Measurements from ENCODE around the gene STK17A.
A peak's percentile ranks its signal among the peaks of the same experiment; 100 is the strongest.

Gene STK17A

DNA sequence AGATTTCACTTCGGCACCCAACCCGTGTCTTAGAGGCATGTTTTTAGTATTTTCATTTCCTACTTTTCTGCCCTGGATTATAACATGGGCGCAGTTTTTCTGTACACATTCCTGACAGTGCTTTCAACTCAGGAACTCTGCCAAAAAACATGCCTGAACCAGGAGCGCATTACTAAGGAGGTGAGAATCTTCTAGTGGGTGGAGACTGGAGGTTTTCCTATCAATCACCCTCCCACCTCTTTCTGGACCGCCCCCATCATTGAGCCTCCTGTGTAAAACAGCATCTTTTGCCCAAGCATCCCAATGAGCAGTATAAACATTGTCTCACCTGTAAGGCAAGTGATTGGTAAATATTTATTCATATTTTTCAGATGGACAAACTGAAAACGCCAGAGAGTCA lies 53.2 kb downstream of the STK17A start:
- DNase-seq (ENCODE audit: low spot score): no peak

DNA sequence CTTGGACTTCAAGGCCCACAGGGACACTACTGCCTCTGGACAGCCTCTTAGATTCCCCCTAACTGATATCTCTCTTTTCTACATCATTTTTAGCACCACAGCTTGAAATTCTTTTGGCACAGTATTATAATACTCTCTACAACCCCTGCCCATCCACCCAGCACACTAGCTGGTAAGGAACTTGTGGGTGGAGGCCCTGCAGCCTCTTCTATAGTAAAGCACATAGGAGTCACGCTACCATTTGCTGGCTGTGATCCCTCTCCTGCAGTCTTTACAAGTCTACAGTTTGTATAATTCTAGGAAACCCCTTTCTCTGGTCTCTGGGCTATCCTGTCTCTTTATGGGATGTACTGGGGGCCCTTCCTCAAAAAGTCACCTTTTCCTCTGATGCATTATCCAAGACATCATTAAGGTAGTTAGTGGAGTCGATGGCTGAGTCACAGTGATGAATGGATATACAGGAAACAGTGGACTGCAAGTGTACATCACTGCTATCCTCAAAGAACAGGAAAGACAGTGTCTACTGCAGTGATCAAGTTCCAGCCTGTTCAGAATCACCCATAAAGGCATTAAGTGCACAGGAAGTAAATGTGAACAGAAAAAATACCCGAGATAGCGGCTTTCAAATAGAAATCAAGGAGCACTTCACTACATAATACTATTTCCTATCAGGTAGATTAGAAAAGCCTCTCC lies 54.4 kb downstream of the STK17A start:
- no peak for DNase-seq (ENCODE audit: low spot score)

DNA sequence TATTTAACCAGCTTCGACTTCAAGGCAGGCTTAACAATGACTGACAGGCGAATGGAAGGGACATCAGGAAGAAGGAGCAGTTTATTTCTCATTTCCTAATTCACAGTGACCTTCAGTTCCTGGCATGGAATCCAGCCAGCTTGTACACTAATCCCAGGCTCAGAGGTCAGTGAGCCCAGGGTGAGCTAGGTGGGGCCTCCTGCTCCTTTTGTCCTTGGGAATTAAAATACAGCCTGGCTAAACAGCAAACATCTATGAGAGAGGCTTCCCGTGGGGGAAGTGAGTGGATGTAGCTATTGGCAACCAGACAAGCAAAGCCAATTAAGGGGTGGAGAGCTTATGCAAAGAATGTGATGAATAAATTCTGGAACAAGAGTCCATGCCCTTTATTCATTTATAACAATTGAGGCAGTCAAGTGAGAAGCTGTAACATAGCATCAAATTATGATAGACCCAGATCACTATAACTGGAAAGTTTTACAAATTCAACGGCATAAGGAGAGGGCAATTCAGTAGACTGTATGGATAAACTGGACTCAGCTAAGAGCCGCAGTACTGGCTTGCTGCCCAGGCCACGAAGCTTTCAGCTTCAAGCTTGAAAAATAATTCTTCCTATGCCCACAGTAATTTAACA lies 57.1 kb downstream of the STK17A start:
- DNase-seq (ENCODE audit: low spot score): no peak

DNA sequence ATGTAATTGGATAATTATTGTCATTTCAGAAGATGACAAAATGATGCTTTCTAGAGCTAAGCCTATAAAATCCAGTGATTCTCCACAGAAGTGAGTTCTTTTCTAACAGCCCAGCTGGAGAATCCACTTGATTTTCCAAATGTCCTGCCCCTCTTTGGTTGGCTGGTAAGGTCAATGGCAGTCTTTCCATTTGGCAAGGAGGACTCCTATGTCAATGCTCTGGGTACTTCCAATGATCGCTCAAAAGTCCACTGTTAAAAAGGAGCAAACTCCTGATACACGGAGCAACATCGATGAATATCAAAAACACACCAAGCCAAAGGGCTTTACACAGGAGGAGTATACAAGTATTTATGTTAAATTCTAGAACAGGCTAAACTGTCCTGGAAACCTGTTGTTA lies 57.8 kb downstream of the STK17A start:
- no peak for DNase-seq (ENCODE audit: low spot score)

DNA sequence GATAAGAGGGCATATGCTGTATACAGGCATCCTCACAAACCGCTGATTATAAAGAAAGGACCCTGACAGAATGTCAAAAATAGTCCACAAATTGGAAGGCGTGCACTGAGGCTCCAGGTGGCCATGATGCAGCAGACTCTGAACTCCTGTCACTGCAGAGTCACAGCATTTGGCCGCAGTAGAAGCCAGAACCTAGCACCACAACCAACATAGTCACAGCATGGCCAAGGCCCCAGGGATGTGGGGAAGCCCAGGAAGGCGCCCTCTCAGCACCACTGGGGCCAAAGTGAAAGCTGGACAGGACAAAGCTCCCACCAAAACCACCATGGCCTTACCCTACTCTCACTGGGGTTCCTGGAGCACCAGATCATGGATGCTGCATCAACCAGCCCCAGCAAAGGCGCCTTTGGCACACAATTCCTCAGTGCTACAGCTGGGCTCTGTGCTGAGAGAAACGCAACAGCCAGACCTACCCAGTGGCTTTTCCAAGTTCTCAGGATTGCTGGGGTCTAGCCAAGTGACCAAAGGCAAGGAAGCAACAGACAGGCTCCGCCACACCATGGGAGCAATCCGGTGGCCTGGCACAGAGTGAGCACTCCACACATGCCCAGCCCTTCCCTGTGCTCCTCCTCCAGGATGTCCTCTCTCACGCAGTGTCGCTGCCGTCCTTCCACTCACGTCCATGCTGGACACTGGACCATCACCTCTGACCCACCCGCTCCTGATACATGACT lies 60.2 kb downstream of the STK17A start:
- DNase-seq (ENCODE audit: low spot score): no peak

DNA sequence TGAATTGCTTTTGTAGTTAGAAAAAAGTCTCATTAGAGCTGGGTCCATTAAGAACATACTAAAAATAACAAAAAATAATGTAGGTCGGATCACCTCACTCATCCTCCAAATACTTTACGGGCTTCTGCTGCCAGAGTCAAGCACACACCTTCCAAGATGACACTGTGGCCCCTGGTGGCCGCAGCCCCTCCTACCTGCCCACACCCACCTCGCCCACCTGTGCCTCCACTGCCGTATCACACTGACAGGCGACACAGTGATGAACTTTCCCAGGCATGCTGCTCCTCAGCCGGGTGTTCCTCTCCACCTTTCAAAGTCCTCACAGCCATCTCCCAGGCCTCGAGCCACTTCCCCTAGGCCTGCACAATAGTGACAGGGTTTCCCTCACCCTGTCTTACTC lies 60.9 kb downstream of the STK17A start:
- no peak for DNase-seq (ENCODE audit: low spot score)

DNA sequence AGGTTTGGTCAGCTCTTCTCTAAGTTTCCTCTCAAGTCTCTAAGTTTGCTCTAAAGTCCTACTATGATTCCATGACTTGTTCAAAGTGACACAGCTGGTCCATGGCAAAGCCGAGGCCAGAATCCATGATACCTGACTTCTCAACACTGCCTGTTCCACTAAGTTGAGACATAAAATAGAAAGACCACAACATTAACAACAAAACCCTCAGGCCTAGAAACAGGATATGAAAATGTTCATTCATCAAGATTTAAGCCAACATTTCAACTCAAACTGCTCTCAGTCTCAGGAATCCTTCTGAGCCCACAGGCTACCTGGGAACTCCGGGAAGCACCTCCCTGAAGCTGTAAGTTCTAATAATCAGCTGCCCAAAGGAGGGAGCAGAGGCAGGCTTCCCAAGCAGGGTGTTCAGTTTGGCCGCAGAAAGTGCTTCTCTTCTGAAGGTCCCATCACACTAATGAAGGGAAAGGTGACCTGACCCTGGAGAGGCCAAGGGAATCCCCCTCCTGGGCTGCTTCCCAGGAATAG lies 62.9 kb downstream of the STK17A start:
- no peak for DNase-seq (ENCODE audit: low spot score)

DNA sequence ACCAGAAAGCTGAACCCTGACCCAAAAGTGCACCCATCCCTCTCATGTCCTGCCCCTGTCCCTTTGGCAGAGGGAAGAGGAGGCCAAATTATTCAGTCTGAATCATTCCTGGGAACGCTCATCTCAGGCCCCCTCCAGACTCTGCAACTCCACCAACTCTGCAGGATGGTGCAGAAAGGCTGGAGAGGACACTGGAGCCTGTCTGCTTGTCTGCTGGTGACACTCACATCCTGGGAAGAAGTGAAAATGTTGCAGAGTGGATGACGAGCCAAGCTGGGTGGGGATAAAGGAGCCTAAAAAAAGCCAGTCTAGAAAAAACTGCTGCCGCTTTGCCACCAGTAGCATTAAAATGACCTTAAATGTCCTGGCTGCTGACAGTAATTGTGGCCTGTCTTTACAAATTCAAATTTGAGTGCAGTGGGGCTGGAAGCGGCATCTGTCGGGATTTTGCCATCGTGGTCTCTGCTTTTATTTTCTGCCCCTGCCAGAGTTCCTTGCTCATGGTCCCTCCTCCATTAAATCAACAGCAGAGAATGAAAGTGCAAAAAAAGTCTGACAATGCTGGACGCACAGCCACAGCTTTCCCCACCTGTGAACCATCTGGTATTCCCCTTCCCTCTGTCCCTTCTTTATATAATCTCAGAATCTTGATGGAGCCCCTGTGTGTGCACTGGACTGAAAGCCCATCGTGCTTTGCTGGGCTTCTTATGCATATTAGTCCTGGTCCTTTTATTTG lies 63.9 kb downstream of the STK17A start:
- DNase-seq (ENCODE audit: low spot score): no peak

DNA sequence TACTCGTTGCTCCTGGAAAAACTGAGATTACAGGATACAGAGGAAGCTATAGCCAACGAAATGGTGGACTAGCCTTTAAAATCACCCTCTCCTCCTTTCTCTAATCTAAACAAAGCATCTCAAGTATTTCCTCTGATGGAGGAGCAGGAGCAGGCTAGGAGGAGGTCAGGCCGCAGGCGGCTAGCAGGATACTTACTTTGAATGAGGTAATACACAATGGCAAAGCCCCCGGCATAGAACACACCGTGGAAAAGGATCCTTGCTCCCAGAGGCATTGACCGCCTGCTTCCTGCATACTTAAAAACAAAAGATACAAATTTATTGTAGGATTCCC lies 64.4 kb downstream of the STK17A start:
- no peak for DNase-seq (ENCODE audit: low spot score)

DNA sequence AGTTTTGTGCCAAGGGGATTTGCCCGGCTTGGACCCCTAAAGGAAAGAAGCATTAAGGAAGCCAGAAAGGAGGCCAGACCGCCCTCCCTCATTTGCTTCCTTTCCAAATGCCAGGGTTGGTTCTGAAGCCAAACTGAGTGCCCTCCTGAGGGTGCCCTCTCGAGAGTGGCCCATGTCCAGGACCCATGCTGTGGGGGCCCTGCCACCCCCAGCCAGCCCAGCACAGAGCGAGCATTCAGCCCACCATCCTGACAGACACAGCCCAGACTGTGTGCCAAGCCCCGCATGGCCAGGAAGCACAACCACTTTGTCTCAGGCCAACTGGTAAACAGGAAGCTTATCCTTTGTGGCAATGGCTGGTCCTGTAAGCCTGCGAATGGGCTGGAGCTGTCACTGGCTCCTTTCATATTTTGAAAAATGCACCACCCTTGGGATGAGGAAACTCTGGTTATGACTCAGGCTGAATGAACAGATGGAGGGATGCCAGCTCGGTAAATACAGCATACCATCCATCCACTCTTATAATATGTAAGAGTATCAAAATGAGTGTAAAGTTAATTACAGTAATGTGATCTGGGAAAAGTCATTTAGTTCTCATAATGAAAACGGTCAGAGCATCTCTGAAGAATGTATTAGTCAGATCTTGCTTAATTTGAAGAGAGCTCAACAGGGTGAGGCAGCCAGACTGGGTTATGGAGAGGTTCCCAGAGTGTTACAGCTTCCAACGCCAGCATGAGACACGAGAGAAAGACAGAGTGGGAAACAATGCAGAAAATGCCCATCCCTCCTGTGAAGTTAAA lies 65.0 kb downstream of the STK17A start:
- peak; percentile 31 for DNase-seq (ENCODE audit: low spot score)

DNA sequence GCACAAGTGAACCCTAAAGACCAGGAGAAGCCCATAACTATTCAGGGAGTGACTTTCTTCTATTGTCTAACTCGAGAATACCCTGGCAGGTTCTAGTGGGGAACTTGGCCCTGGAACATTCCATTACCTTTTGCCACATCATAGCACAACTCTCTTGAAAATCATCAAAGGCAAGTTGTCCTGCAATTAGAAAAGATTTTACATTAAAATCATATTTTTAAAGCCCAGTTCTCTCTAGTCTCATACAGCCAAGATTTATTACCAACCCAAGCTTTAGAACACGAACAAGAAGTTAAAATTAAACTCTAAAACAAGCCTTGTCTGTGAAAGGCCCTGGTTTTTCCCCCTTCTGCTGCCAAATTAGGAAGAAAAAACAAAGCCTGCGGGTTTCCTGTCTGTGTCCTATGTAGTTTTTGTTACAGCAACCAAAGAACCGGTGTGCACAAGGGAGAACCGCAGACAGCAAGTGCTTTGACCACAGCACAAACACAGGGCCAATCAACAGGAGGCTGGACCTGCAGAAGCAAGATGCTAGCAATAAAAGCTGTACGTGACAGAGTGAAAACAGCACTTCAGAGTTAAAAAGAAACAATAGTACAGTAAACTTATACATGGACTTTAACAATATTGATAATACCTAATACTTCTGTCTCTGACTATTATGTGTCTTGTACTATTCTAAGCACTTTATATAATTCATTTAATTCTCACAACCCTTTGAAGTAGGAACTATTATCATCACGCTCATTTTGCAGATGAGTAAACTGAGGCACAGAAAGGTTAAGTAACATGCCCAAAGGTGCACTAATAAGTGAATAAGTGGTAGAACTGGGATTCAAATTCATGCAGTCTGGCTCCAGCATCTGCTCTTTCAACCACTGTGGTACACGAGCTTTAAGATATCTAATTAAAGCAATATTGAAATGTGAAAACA lies 65.8 kb downstream of the STK17A start:
- DNase-seq (ENCODE audit: low spot score): no peak

DNA sequence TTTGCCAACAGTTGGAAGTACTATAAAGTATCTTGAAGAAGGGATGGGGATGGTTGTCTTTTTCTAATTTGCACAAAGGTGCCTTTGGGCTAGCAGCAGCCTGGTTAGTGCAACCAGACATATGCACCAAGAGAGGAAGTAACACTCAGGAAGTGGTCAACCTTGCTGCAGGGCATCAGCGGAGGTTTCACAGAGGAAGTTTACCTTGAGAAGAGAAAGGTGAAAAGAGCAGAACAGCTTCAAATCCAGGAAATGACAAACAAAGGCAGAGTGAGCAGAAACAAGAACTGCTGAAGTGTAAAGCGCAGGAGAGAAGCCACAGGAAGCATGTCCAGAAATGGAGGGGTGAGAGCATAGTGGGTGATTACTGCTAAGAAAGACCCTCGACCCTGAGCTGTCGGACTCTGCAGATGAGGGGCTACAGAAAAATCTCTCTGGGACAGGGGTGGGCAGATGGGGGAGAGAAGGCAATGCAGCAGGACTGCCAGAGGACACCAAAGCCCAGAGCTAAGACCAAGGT lies 66.9 kb downstream of the STK17A start:
- DNase-seq (ENCODE audit: low spot score): no peak

DNA sequence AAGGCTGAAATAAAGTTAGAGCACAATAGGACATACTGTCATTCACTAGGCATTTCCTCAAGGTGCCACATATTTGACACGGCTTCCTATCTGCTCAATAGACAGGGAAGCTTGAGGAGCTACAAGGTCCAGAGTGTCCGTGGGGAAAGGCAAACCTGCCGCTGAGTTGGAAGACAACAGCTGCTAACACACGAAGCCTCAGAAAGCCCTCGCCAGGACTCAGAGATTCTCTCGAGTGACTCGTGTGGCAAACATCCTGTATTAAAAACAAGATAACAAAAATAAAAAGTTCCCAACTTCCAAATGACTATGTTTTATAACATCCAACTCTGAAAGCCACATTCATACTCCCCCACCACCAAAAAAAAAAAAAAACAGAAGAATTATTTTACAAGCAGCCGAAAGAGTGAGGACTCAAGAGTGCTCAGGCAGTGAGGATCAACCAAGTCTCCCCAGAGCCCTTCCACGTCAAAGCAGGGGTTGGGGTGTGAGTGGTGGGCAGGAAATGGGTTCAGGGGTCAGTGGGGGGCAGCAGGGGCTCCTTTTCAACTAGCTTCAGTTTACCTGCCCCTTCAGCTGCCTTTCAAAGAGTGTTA lies 67.6 kb downstream of the STK17A start:
- DNase-seq (ENCODE audit: low spot score): no peak

DNA sequence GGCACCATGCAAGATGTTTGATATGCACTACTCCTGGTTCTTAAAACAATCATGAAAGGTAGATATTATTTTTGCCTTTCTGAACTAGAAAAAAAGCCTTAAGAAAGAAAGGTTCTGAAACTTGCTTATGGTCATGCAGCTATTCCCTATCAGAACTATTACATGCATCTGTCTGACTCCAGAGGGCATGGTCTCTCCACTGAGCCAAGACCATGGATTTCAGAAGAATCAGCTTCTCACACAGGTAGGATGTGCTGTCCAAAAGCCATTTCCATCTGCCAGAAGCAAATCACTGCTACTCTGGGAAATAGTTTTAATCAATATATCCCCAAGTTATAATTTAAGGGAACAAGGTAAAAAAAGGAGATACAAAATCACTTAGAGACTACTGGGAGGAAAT lies 69.5 kb downstream of the STK17A start:
- no peak for DNase-seq (ENCODE audit: low spot score)

DNA sequence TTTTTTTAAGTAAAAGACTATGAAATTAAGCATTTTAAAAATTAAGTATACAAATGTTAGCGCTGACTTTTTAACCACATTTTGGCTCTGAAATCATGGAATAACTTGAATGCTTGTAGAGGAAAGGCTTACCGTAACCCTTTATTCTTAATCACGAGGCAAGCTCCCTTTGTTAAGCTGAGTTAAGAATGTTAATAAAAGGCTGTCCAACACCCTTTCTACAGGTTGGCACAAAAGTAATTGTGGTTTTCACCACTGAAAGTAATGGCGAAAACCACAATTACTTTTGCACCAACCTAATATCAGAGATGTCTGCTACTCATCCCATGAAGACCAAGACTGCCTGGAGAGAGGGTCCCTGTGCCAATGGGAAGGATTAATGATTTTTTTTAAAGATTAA lies 70.6 kb downstream of the STK17A start:
- no peak for DNase-seq (ENCODE audit: low spot score)

DNA sequence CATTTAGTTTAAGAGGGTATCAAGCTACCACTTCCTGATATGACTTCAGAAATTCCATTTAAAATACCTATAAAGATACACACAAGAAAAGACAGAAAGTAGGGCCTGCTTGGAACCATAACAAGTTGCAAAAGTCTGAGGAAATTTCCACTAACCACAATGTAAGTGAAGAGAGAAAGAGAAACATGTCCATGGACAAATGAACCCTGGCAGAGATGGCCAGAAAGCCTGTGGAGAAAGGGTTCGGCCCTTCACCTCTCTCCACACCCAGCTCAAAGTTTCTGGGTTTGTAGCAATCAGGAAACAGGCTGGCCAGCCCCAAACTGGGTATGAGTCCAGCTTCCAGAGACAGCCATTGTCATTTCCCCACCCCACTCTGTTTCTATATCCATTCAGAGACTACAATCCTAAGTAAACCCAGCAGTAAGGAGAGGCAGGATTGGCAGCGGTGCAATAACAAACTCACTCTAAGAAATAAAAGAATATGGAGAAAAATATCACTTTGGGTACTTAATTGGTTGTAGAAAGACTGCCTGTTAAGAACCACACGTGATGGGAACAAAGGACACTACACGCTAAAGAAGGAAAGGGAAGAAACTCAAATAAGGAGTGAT lies 71.1 kb downstream of the STK17A start:
- DNase-seq (ENCODE audit: low spot score): no peak

DNA sequence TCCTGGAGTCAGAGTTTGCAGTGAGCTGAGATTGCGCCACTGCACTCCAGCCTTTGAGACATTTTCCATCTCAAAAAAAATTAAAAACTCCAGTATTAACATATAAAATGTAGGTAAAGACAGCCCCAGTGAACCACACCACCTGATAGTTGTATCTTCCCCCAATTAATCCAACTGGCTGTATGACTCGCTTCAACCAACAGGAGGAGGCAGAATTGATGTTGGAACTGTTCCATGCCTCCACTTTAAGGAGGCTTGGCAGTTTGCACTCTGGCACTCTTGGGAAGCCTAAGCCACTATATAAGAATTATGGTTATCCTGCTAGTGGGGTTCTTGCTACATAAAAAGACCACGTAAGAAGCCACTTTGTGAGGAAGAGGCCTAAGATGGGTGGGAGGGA lies 72.7 kb downstream of the STK17A start:
- DNase-seq (ENCODE audit: low spot score): no peak

DNA sequence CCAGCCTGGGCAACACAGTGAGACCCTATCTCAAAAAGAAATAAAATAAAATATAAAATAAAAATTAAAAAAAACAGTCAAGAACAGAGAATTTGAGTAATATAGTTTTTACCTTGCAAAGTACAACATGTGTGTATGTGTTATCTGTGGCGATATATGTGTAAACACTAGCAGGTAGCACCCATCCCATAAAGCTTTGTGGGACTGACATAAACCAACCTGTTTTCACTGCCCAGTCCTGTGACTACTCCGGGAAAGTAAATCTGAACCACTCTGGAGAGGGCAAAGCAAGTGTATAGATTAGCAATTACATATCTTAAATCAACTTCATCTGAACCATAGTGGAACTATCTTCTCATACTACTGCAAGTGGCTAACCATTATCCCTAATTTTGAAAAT lies 74.1 kb downstream of the STK17A start:
- DNase-seq (ENCODE audit: low spot score): no peak

DNA sequence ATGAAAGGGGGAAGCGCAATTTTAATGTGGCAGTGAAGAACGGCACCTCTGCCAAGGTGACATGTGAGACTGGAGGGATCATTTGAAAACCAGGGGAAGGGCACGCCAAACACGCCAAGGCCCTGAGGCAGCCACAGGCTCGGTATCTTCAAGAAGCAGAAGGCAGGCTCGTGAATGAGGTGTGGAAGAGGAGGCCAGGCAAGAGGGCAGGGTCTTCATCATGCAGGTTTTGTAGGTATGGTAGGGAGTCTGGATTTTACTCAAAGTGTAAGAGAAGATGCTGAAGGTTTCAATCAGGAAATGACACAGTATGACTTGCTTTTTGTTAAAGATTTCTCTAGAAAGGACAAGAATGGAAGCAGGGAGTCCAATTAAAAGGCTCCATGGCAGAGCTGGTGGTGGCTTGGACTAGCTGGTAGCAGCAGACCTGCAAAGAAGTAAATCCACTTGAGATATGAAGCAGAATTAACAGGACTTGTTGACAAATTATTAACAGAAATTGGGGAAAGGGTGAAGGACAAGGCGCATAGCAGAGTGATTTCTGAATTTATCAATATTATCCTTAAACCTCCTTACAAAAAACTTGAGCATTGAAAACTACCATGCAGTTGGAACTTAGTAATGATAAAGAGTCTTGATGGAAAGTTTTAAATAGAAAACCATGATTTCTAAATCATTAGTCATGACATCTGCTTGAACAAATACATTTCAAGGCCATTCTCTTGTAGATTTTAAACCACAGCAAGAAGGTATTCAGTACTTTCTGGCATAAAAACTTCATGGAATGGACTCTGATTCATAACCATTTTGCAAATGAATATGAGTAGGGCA lies 76.0 kb downstream of the STK17A start:
- DNase-seq (ENCODE audit: low spot score): no peak
